NB4 (cell line): ENCODE results near the gene TCHP.

Experiments used
- DNase-seq: peaks from one replicate; pipeline ENCODE4 v3.0.0; 2010; ENCODE audit warnings: low read depth
- H3K4me3 ChIP-seq: one replicate; pipeline ENCODE4 v1.5.1; 2011; ENCODE audit warnings: mild to moderate bottlenecking, low read depth, low read length, moderate library complexity
- MYC ChIP-seq: IDR thresholded peaks from 2 replicates; pipeline ENCODE4 v1.6.1; 2011; ENCODE audit warnings: low read depth, low read length
- POLR2A ChIP-seq: IDR thresholded peaks from 2 replicates; pipeline ENCODE4 v1.6.1; 2011; ENCODE audit warnings: mild to moderate bottlenecking; ENCODE audit not compliant: insufficient read length; ENCODE audit errors: extremely low read depth
- TF ChIP-seq, protein P1 (sequence below): IDR thresholded peaks from 2 replicates; pipeline ENCODE4 v1.6.1; 2011; ENCODE audit warnings: low read depth, low read length
- TF ChIP-seq, protein P2 (sequence below): IDR thresholded peaks from one replicate; pipeline ENCODE4 v1.5.1; 2012; ENCODE audit warnings: low read depth, low read length

TCHP gene

DNA sequence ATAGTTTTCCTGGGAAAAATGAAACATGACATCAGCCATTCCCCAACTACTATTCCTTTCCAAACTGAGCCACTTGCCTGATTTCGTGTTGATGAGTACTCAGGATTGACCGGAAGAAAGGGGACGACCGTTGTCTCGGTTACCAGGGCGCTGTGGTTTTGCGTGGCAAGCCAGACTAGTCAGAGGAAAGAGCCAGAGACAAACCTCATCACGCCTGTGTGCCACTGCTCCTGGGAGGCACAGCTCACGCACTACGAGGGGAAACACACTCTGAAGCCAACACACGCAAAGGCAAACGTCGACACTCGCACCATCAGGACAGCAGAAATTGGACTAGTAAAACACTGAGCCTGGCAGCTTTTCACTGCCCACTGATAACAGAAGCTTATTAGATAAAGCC is 61.1 kb downstream of the TCHP start:
- TF ChIP-seq MYC, result no peak
- TF ChIP-seq, protein P1, sequence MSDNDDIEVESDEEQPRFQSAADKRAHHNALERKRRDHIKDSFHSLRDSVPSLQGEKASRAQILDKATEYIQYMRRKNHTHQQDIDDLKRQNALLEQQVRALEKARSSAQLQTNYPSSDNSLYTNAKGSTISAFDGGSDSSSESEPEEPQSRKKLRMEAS, result no peak
- no peak for TF ChIP-seq POLR2A
- TF ChIP-seq, protein P2, sequence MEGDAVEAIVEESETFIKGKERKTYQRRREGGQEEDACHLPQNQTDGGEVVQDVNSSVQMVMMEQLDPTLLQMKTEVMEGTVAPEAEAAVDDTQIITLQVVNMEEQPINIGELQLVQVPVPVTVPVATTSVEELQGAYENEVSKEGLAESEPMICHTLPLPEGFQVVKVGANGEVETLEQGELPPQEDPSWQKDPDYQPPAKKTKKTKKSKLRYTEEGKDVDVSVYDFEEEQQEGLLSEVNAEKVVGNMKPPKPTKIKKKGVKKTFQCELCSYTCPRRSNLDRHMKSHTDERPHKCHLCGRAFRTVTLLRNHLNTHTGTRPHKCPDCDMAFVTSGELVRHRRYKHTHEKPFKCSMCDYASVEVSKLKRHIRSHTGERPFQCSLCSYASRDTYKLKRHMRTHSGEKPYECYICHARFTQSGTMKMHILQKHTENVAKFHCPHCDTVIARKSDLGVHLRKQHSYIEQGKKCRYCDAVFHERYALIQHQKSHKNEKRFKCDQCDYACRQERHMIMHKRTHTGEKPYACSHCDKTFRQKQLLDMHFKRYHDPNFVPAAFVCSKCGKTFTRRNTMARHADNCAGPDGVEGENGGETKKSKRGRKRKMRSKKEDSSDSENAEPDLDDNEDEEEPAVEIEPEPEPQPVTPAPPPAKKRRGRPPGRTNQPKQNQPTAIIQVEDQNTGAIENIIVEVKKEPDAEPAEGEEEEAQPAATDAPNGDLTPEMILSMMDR, result no peak
- DNase-seq, result no peak
- no peak overlapping the region for H3K4me3 ChIP-seq

DNA sequence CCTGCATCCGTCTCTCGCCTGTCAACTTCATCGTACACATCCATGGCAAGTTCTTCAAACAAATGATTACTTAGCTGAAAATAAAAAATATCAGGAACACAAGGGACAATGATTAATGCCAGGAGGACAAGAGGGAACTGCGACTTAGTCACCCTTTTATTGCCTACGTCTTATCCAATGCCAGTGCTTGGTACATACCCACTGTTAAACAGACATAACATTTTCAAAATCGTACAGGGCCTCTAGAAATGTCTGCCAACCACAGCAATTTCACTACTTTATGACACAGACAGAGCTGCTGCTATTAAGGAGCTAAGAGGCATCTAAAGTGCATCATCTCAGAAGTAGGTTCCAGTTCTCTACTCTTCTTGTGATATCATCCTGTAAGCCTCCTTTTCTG is 61.5 kb downstream of the TCHP start:
- no peak overlapping the region for H3K4me3 ChIP-seq
- TF ChIP-seq, protein P1, result no peak
- TF ChIP-seq POLR2A (no peak), MYC (no peak)
- TF ChIP-seq, protein P2, result no peak
- no peak for DNase-seq

DNA sequence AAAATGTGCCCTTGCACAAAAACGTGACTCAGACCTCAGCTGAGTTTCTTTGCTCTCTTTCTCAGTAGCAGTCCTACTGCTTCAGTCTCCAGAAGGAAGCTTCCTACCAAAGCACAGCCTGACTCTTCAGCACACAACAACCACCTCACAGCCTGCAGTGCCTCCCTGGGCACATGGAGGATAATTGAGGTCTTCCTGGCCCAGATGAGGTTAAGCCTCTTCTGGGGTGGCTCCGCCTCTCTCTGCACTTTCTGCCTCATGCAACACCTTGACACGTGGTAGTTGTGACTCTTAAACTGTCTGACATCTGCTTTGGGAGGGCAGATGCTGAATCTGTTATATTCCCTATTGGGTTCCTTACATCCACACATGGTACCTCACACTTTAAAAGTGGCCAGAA is 62.3 kb downstream of the TCHP start:
- no peak for DNase-seq
- no peak overlapping the region for H3K4me3 ChIP-seq
- TF ChIP-seq MYC (no peak), POLR2A (no peak)
- TF ChIP-seq, protein P1, result no peak
- TF ChIP-seq, protein P2, result no peak

DNA sequence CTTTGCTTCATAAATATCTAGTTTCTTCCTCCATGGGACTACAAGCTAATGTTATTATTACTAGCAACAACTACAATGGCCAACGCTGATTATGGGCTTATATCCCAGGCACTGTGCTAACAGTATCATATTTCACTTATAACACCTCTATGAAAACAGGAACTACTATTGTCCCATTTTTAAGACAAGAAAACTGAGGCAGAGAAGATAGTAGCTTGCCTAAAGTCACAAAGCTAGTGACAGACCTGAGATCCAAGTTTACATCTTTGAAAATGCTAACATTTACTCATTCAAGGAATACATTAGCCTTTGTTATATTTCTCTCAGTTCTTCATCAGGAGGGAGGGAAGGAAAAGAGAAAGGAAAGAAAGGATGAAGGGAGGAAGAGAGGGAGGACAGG is 63.3 kb downstream of the TCHP start:
- no peak for DNase-seq
- H3K4me3 ChIP-seq, result no peak overlapping the region
- TF ChIP-seq, protein P1, result no peak

DNA sequence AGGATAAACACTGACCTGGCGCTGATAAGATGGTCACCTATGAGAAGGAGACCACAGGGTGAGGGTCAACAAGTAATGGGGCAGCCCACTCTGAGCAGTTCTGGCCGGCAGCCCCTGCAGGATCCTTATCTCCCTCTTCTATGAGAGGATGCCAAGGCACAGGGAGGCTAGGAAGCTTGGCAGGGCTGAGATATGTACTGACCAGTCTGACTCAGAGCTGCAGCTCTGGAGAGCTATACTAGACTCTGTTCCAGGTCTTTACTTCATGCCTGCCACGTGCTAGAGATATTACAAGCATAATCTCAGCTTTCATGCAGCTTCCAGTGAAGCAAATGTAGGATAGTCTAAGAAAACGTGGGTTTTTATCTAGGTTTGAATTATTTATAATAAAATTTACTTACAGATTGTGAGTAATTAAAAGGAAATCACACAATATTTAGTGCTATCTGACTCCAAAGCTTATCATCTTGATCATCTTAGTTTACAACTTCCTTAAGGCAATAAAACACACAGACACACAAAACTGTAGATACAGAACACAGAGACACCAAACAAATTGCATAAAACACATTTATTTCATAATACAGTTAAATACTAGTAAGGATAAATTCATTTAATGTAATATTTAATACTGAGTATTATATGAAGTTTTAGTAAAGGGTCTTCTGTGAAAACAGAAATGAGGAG is 63.8 kb downstream of the TCHP start:
- no peak overlapping the region for H3K4me3 ChIP-seq
- no peak for TF ChIP-seq POLR2A
- TF ChIP-seq, protein P2, result no peak
- TF ChIP-seq MYC, result no peak
- TF ChIP-seq, protein P1, result no peak
- no peak for DNase-seq

DNA sequence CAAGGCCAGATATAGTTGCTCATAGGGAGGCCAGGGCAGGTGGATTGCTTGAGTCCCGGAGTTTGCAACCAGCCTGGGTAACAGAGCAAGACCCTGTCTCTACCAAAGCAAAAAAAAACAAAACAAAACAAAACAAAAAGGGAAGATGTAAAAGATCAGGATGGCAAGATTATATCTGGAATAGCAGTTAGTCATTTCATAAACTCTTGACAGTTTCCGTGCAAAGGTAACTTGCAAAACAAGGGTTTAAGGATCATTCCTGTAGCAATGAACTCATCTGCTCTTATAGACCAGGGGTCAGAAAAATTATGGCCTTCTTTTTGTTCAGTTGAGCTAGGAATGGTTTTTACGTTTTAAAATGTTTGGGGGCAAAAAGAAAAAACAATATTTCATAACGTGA is 66.5 kb downstream of the TCHP start:
- no peak for DNase-seq
- H3K4me3 ChIP-seq, result no peak overlapping the region
- TF ChIP-seq MYC (no peak), POLR2A (no peak)
- TF ChIP-seq, protein P1, result no peak
- TF ChIP-seq, protein P2, result no peak
